Large intestine (tissue), 3 donors: ENCODE measurements around the gene NEK6. TPM values are rescaled to one million over a fixed set of nuclear protein-coding genes. Genes with fewer than 3 reads are reported as not detected.

ENCODE experiments used
- DNase-seq, 2 donors: peaks; one replicate each; pipeline versions ENCODE4 v3.0.0 to v3.0.0-alpha.2; 2013
- H3K27ac ChIP-seq: one replicate; pipeline ENCODE4 v1.5.1; 2013; ENCODE audit warnings: low read length
- H3K27me3 ChIP-seq: 2 replicates; pipeline ENCODE4 v1.6.1; 2013; ENCODE audit warnings: low read length; ENCODE audit not compliant: control insufficient read depth, insufficient read depth
- H3K36me3 ChIP-seq: 2 replicates; pipeline ENCODE4 v1.6.1; 2013; ENCODE audit warnings: low read length; ENCODE audit not compliant: control insufficient read depth, insufficient read depth
- H3K4me1 ChIP-seq: one replicate; pipeline ENCODE4 v1.6.1; 2013; ENCODE audit warnings: low read length; ENCODE audit not compliant: control insufficient read depth, insufficient read depth
- H3K4me3 ChIP-seq: one replicate; pipeline ENCODE4 v1.5.1; 2013; ENCODE audit warnings: low read length
- H3K9me3 ChIP-seq: one replicate; pipeline ENCODE4 v1.6.1; 2013; ENCODE audit warnings: mild to moderate bottlenecking, low read depth, low read length, moderate library complexity; ENCODE audit not compliant: control insufficient read depth
- WGBS: methylation state at CpG from one replicate; pipeline ENCODE4 v1.1.5; 2013; ENCODE audit warnings: low lambda C conversion rate; ENCODE audit not compliant: insufficient coverage; 5-methylcytosine and 5-hydroxymethylcytosine counted together
- polyA plus RNA-seq: library from polyadenylated mRNA; unstranded; fragments of 120-200 nt; gene quantifications from one replicate; pipeline ENCODE4 v1.2.1, GENCODE V29; 2013

Gene NEK6
- polyA plus RNA-seq, 1 donor, result 28.2 TPM

- Histone ChIP-seq H3K27me3 (no peaks in the 10 kb centered on the region), H3K27ac (no peak overlapping the region), H3K36me3 (peaks cover 56% of the 10 kb centered on the region), H3K4me1 (no peaks in the 10 kb centered on the region), H3K4me3 (no peak overlapping the region), H3K9me3 (no peaks in the 10 kb centered on the region)
- no peak for DNase-seq
- WGBS, result no CpG with 5 or more reads among the region's 21 CpGs
Observed at GRCh38 chr9:124308606-124309491, 51.1 kb downstream of the NEK6 start.

- H3K36me3 ChIP-seq, result peaks cover 51% of the 10 kb centered on the region
- no peaks in the 10 kb centered on the region for H3K4me1 ChIP-seq
- no peaks in the 10 kb centered on the region for H3K27me3 ChIP-seq
- no peak overlapping the region for H3K27ac ChIP-seq
- no peak overlapping the region for H3K4me3 ChIP-seq
- 90% methylated on average over 2 of the region's 15 CpGs for WGBS
- H3K9me3 ChIP-seq, result no peaks in the 10 kb centered on the region
- no peak for DNase-seq
Observed at GRCh38 chr9:124309667-124310084, 51.9 kb downstream of the NEK6 start.

- H3K4me3 ChIP-seq, result no peak overlapping the region
- no peak for DNase-seq
- H3K27ac ChIP-seq, result no peak overlapping the region
- H3K9me3 ChIP-seq, result no peaks in the 10 kb centered on the region
- no CpG with 5 or more reads among the region's 5 CpGs for WGBS
- peaks cover 63% of the 10 kb centered on the region for H3K36me3 ChIP-seq
- no peaks in the 10 kb centered on the region for H3K4me1 ChIP-seq
- no peaks in the 10 kb centered on the region for H3K27me3 ChIP-seq
Observed at GRCh38 chr9:124311283-124311682, 53.5 kb downstream of the NEK6 start.

GRCh38 chr9:124312290-124313265 lies 54.8 kb downstream of the NEK6 start:
- Histone ChIP-seq H3K27ac (no peak overlapping the region), H3K9me3 (no peaks in the 10 kb centered on the region), H3K4me1 (no peaks in the 10 kb centered on the region), H3K27me3 (no peaks in the 10 kb centered on the region), H3K4me3 (no peak overlapping the region), H3K36me3 (peaks cover 63% of the 10 kb centered on the region)
- DNase-seq, result no peak
- 80% methylated on average over 1 of the region's 27 CpGs for WGBS

- no peak overlapping the region for H3K27ac ChIP-seq
- no peaks in the 10 kb centered on the region for H3K9me3 ChIP-seq
- no CpG with 5 or more reads among the region's 18 CpGs for WGBS
- no peak for DNase-seq
- no peaks in the 10 kb centered on the region for H3K27me3 ChIP-seq
- no peak overlapping the region for H3K4me3 ChIP-seq
- no peaks in the 10 kb centered on the region for H3K4me1 ChIP-seq
- peaks cover 56% of the 10 kb centered on the region for H3K36me3 ChIP-seq
Observed at GRCh38 chr9:124313940-124314339, 56.2 kb downstream of the NEK6 start.

GRCh38 chr9:124315882-124316281 lies 58.1 kb downstream of the NEK6 start:
- Histone ChIP-seq H3K4me3 (no peak overlapping the region), H3K4me1 (no peaks in the 10 kb centered on the region), H3K27me3 (no peaks in the 10 kb centered on the region), H3K9me3 (no peaks in the 10 kb centered on the region), H3K27ac (no peak overlapping the region), H3K36me3 (peaks cover 48% of the 10 kb centered on the region)
- no peak for DNase-seq
- WGBS, result 100% methylated on average over 1 of the region's 16 CpGs

- Histone ChIP-seq H3K4me3 (no peak overlapping the region), H3K27me3 (no peaks in the 10 kb centered on the region), H3K36me3 (peaks cover 47% of the 10 kb centered on the region), H3K9me3 (no peaks in the 10 kb centered on the region), H3K27ac (no peak overlapping the region), H3K4me1 (no peaks in the 10 kb centered on the region)
- DNase-seq, result peak; percentile 24 to 40
- WGBS, result 40% methylated on average over 1 of the region's 17 CpGs
Observed at GRCh38 chr9:124320062-124320973, 62.6 kb downstream of the NEK6 start.

GRCh38 chr9:124321416-124321815 lies 63.7 kb downstream of the NEK6 start:
- H3K27ac ChIP-seq, result no peak overlapping the region
- WGBS, result no CpG with 5 or more reads among the region's 12 CpGs
- DNase-seq, result no peak
- H3K9me3 ChIP-seq, result no peaks in the 10 kb centered on the region
- H3K27me3 ChIP-seq, result no peaks in the 10 kb centered on the region
- no peak overlapping the region for H3K4me3 ChIP-seq
- peaks cover 42% of the 10 kb centered on the region for H3K36me3 ChIP-seq
- no peaks in the 10 kb centered on the region for H3K4me1 ChIP-seq

- no peaks in the 10 kb centered on the region for H3K27me3 ChIP-seq
- WGBS, result no CpG with 5 or more reads among the region's 4 CpGs
- no peaks in the 10 kb centered on the region for H3K9me3 ChIP-seq
- no peak overlapping the region for H3K27ac ChIP-seq
- H3K4me3 ChIP-seq, result no peak overlapping the region
- DNase-seq, result no peak
- peaks cover 42% of the 10 kb centered on the region for H3K36me3 ChIP-seq
- no peaks in the 10 kb centered on the region for H3K4me1 ChIP-seq
Observed at GRCh38 chr9:124321935-124322334, 64.2 kb downstream of the NEK6 start.
